ENCODE data around the gene CORO7.
"Not testable (repeated sequence)": the region's sequence is repeated elsewhere in the genome, so short reads cannot be mapped to it uniquely, and the experiment has no call there.

The CORO7 gene

GRCh38 chr16:4338125-4338582 is 78.2 kb downstream of the CORO7 start:
- DNase-seq (ENCODE audit: low read depth in 2 of 2): no peak

DNA sequence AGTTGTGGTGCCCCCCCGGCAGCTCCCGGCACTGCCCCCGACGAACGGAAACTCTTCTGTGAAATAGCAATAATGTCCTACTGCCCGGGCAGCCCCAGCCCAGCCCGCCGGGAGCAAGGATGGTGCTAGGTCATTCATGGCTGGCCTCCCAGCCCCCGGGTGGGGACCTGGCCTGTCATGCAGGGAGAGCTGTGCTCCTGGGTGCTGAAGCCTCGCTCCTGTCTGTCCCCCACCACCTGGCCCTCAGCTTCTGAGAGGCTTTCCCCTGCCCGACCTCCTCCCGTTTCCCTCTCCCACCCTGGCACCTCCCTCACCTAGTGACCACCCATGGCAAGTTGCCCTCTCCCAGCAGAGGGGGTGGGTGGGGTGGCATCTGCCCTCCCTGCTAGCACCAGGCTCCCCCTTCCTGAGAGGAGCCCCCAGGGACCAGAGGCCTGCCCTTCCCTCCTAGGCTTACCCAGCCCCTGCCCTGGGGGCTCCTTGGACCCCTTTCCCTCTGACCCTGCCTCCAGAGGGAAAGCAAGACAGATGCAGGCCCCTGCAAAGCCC is 78.8 kb downstream of the CORO7 start:
- DNase-seq (ENCODE audit: low read depth in 2 of 2): no peak

- DNase-seq (ENCODE audit: low read depth in 2 of 2): no peak
Observed at GRCh38 chr16:4336701-4337539, 79.5 kb downstream of the CORO7 start.

DNA sequence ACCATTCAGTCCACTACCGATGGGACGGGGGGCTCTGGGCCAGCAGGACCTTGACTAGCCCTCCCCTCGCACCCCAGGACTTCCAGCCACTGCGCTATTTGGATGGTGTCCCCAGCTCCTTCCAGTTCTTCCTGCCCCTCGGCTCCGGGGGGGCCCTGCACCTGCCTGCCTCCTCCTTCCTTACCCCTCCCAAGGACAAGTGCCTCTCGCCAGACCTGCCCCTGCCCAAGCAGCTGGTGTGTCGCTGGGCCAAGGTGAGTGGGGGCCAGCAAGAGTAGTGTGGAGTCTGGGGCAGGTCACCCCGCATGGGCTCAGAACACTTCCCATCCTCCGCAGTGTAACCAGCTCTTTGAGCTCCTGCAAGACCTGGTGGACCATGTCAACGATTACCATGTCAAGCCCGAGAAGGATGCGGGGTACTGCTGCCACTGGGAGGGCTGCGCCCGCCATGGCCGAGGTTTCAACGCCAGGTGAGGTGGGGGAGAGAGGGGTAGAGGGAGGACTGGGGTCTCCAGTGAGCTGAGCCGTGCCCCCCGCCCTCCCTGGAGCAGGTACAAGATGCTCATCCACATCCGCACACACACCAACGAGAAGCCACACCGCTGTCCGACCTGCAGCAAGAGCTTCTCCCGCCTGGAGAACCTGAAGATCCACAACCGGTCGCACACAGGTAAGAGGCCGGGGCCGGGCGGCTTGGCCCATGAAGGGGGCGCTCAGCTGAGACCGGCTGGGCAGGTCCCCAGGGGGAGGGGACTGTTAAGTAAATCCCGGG is 81.5 kb downstream of the CORO7 start:
- no peak for DNase-seq (ENCODE audit: low read depth in 2 of 2)

DNA sequence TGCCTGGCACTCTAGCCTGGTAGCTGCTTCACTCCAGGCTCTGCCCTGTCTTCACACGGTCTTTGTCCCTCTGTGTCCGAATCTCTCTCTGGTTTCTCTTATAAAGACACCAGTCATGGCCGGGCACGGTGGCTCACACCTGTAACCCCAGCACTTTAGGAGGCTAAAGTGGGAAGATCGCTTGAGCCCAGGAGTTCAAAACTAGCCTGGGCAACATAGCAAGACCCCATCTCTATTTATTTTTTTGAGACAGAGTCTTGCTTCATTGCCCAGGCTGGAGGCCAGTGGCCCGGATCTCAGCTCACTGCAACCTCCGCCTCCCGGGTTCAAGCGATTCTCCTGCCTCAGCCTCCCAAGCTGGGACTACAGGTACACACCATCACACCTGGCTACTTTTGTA is 82.7 kb downstream of the CORO7 start:
- DNase-seq (ENCODE audit: low read depth in 2 of 2): not testable (repeated sequence)

DNA sequence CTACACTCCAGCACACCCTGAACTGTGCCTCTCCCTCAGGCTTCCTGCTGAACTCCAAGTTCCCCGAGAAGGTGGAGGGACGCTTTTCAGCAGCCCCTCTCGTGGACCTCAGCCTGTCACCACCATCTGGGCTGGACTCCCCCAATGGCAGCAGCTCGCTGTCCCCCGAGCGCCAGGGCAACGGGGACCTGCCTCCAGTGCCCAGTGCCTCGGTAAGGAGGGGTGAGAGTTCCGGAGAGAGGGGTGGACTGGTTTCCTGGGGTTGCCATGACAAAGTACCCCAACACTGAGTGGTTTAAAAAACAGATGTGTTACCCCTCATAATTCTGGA is 83.1 kb downstream of the CORO7 start:
- no peak for DNase-seq (ENCODE audit: low read depth in 2 of 2)

DNA sequence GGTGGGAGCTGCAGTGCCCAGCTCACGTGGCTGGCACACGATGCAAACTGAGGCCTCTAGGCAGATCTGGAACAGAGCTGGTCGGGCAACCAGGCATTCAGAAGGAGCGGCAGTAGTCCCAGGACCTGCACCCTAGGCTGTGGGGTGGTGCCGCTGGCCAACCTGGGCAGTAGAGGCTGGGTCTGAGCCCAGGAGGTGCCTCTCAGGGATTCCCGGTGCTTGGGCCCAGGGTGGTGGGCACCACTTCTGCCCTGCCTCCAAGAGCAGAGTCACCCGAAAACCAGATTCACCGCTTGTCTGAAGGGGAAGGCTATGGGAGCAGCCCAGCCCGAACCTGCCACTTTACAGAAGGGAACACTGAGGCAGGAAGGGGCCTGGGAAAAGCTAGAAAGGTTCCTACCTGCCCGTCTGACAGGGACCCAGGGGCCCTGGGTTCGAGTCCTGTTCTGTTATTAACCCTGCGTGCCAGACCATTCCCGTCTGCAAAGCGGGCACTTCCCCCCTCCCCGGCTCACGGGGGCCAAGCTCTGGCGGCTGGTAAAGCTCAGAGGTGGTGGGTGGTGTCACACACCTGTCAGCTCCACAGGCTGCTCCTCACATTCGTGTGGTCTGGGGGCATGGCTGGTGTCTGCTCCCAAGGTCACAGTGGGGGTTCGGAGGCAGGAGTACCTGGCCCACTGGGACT is 83.6 kb downstream of the CORO7 start:
- no peak for DNase-seq (ENCODE audit: low read depth in 2 of 2)

DNA sequence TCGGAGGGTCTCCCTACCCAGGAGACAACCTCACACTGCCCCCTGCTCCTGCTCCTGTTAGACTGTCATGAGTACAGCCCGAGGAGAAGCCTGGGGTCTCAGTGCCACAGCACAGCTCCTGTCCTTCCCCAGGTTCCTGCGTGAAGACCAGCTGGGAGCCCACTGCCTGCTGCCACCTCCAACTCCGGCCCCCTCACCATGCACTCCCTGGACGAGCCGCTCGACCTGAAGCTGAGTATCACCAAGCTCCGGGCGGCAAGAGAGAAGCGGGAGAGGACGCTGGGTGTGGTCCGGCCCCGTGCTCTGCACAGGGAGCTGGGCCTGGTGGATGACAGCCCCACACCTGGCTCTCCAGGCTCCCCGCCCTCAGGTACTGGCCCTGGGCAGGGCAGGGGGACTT is 84.3 kb downstream of the CORO7 start:
- no peak for DNase-seq (ENCODE audit: low read depth in 2 of 2)

GRCh38 chr16:4330277-4330874 is 86.0 kb downstream of the CORO7 start:
- DNase-seq (ENCODE audit: low read depth in 2 of 2): peak; percentile 46 to 68

- DNase-seq (ENCODE audit: low read depth in 2 of 2): no peak
Observed at GRCh38 chr16:4328782-4329775, 87.3 kb downstream of the CORO7 start.

DNA sequence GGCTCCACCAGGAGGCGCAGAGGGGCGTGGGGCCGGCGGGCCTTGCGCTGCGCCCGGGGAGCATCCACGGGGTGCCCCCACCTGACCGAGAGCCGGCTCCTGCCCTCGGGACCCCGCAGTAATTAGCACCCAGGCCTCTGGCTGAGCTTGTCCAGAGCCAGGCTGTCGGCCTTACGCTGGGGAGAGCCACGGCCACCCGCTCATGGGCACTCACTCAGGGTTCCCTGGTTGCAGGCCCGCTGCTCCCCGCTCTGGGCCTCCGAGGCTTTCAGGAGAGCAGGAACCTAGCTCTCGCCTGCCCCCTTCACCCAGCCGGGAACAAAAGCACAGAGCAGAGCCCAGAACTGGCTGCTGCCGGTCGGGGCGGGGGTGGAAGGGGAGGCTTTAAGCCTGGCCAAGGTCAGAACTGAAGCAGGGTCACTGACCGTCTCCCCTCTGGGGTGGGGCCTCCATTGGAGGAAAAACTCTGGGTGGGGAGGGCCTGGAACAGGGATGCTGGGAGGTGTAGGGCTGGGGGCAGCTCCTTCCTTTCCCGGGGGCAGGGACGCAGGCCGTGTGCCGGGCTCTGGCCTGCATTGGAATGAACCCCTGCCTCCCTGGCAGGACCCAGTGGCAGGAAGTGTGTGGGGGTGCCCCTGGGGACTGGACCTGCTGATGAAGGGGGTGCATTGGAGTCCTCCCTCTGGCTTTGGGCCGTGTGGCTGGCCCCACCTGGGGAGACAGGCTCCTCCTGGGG is 88.2 kb downstream of the CORO7 start:
- peak in 1 of 2 donors; percentile 33 for DNase-seq (ENCODE audit: low read depth in 2 of 2)

- no peak for DNase-seq (ENCODE audit: low read depth in 2 of 2)
Observed at GRCh38 chr16:4327386-4328045, 88.9 kb downstream of the CORO7 start.

GRCh38 chr16:4325253-4325758 is 91.1 kb downstream of the CORO7 start:
- no peak for DNase-seq (ENCODE audit: low read depth in 2 of 2)

DNA sequence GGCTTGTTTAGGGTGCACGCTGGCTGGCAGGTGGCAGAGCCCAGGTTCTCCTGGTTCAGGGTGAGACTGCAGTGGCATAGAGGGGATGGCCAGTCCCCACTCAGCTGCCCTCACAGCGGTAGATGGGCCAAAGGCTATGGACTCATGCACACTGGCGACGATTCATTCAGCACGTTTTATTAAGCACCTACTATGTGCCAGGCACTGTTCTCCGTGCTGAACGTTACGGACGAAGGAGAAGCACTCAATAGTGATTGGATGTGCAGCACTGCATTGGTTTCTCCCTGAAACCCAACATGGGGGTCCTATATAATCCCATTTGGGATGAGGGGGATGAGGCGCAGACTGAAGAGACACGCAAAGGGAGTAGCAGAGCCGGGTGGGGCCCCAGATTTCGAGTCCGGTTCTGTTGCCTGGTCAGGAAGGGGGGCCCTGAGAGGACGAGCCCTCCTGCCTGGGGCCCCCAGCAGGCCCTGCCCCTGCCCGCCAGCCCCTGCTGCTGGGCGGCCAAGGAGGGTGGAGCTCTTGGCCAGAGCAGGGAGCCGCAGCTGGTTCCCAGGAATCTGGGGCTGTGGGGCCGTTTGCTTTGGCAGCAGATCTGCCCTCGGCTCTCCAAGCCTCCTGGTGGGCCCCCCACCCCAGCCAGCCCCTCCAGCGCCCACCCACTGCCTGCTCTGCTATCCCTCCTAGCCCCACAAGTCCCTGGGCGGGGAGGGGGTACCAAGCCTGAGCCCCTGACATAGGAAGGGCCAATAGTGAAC is 91.7 kb downstream of the CORO7 start:
- no peak for DNase-seq (ENCODE audit: low read depth in 2 of 2)

GRCh38 chr16:4323845-4324488 is 92.4 kb downstream of the CORO7 start:
- no peak for DNase-seq (ENCODE audit: low read depth in 2 of 2)

- no peak for DNase-seq (ENCODE audit: low read depth in 2 of 2)
Observed at GRCh38 chr16:4323071-4323844, 93.1 kb downstream of the CORO7 start.

Data from activated CD4-positive, alpha-beta T cell treated with anti-CD3 and anti-CD28 coated beads for 24 hours (primary cell).